GM19025 (cell line): ENCODE measurements around the gene LIMS3.
"Not testable (repeated sequence)": the region's sequence is repeated elsewhere in the genome, so short reads cannot be mapped to it uniquely, and the experiment has no call there.

Experiments
- ATAC-seq: cut with Tn5 transposase; IDR thresholded peaks from one replicate; pipeline ENCODE4 v1.9.1; 2021; ENCODE audit warnings: mild to moderate bottlenecking, low read depth, moderate library complexity; ENCODE audit not compliant: unreplicated experiment

Gene LIMS3, protein sequence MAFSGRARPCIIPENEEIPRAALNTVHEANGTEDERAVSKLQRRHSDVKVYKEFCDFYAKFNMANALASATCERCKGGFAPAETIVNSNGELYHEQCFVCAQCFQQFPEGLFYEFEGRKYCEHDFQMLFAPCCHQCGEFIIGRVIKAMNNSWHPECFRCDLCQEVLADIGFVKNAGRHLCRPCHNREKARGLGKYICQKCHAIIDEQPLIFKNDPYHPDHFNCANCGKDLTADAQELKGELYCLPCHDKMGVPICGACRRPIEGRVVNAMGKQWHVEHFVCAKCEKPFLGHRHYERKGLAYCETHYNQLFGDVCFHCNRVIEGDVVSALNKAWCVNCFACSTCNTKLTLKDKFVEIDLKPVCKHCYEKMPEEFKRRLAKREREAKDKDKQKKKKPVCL

DNA sequence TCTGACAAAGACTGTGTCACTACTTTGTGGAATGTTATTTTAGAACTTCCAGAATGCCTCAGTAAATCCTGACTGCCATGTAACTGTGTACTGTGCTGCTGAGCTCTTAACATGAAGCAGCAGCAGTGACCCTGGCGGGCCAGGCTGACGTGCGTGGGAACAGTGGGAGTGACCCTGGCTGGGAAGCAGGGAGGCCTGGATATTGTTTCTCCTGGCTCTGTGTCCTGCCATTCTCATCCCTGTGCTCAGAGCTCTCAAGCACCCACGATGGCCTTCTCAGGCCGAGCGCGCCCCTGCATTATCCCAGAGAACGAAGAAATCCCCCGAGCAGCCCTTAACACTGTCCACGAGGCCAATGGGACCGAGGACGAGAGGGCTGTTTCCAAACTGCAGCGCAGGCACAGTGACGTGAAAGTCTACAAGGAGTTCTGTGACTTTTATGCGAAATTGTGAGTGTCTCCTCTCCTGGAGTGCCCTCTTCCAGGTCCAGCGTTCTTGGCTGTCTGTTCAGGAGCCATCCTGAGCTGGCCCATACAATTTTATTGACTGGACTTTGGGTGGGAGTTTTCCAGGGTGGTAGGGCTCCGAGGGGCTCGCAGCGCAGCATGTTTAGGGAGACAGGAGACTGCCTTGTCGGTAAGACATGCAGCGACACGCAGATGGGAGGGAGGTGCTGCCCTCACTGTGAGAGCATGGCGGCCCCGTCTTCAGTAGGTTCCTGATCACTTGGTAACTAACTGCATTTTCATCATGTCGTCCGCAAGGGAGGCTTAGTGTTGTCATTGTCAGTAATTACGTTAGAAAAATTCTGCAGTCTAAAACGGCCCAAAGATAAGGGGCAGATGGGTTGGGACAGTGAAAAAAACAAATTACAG lies at the start of gene LIMS3:
Gene LIMS3 (plus strand): TSS at position 227 of the 875 bp plus-strand sequence. CDS start 41 bp downstream, at position 268.
- ATAC-seq, result not testable (repeated sequence)

DNA sequence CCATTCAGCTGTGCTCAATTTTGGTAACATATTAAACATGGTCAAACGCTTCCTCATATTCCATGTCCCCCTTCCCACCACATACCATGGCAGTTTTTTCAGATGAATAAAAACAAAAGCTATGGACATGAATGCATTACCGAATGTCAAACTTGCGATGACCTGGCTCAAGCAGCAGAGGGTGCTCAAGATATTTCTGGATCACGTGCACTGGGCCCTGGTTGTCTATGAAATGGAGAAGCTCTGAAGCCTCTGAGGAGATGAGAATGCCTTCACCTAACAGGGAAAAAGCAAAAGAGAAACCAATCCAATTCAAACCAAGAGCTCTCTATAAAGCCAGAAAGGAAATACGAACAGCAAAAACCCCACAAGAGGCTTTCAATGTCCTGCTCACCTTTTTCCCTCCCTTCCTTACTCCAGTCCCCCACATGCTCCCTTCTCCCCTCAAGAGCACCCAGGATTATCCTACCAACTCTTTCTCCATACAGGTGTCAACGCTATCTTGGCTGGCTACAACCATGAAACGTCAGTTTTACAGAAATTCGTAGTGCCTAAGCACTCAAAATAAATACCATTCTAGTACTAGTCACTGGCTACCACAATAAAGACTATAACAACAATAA lies 27.2 kb upstream of the LIMS3 start:
- ATAC-seq, result peak; percentile 70

DNA sequence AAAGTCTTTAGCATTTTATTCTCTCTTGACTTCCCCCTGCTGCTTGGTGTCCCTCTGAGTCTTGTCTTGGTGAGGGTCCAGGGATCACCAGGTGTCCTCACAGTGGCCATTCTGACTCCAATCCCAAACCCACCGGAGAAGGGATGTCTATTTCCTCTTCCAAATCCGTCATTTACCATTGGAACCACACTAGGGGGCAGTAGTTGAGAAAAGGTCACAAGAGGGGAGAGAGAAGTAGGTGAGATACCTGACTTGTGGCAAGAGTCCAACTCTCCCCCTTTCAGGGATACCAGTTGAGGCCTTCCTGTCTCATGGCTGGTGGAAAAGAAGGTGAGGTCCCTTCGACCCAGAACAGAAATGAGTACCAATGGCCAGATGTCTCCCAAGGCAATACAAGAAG lies 21.9 kb upstream of the LIMS3 start:
- not testable (repeated sequence) for ATAC-seq

DNA sequence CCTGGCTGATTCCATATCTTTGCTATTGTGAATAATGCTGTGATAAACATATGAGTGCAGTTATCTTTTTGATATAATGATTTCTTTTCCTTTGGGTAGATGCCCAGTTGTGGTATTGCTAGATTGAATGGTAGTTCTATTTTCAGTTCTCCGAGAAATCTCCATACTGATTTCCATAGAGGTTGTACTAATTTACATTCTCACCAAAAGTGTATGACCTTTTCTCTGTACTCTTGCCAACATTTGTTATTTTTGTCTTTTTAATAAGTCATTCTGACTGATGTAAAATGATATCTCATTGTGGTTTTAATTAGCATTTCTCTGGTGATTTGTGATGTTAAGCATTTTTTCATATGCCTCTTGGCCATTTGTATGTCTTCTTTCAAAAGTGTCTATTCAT lies 16.4 kb upstream of the LIMS3 start:
- ATAC-seq, result not testable (repeated sequence)

DNA sequence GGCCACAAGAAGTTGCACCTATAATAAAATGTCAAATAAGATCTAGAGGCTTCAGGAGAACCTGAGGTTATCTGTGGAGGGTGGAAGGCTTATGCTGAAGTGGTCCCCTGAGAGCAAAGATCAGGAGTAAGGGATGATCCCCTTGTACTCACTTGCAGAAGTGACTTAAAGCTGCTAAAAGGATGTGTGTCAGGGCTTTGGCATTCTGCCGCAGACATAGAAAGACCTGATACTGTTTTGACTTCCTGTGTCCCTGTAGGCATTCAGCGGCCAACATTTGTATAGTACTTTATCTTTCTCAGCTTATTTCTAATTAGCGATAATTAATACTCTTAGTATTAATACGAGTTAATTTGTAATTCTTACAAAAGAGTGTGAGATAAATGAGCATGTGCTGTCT lies 10.1 kb upstream of the LIMS3 start:
- not testable (repeated sequence) for ATAC-seq

DNA sequence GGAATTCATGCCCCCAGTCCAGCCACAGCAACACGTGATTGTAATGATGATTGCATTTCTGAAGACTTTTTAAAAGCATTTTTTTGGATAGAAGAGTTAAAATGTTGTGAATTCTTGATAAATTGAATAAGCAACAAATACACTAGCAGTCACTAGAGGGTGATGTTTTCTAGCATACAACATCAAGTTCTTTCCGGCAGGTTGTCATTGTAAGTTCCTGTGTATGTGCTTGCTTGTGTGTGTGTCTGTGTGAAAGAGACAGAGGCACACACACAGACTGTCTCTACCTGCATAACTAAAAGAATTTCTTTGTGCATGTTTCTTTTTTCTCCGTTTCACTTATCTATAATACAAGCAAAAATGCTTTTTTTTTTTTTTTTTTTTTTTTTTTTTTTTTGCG lies 8.6 kb upstream of the LIMS3 start:
- ATAC-seq, result not testable (repeated sequence)

DNA sequence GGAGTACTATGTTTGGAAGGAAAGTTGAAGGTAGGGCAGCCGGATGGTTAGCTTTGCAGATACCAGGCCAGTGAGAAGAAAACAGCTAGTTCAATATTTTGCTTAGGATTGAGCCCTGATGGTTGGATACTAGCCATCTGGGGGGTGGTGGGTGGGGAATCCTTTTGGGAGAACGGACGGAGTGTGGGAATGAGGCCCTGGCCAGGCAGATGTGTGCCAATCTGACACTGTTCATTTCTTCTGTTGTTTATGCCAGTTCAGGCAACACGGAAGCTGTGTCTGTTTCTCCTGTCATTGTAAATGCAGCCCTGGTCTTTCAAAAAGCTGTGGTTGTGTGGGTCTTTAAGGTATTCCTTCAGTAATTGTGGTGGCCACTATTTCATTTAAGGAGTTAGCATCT lies 7.5 kb upstream of the LIMS3 start:
- ATAC-seq, result not testable (repeated sequence)

DNA sequence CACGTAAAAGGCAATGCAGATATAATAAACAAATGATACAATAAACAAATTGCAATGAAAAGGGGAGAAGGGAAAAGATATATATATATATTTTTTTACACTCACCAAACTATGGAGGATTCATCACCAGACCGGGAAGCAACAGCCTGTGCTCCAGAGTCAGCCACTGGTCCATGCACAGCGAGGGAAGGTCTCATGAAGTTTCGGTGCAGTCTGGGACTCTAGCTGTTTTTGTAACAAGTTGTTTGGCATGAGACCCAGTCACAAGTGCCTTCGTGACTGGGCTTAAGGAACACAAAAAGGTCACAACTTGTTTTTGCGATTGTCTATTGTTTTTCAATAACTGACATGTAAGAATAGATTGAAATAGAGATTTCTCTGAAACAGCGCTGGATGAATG lies 4.8 kb upstream of the LIMS3 start:
- ATAC-seq, result not testable (repeated sequence)

DNA sequence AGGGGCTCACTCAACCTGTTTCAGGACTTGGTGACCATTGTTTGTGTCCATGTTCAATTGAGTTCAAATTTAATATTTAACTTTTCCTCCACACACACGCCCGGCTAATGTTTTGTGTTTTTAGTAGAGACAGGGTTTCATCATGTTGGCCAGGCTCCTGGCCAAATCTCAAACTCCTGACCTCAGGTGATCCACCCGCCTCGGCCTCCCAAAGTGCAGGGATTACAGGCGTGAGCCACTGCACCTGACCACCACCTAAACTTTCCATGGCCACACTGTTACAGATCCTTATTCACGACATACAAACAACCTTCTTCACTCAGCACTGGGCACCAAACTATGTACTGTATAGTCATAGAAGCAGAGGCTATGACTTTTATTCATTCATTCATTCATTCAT lies 4.3 kb upstream of the LIMS3 start:
- ATAC-seq, result not testable (repeated sequence)

DNA sequence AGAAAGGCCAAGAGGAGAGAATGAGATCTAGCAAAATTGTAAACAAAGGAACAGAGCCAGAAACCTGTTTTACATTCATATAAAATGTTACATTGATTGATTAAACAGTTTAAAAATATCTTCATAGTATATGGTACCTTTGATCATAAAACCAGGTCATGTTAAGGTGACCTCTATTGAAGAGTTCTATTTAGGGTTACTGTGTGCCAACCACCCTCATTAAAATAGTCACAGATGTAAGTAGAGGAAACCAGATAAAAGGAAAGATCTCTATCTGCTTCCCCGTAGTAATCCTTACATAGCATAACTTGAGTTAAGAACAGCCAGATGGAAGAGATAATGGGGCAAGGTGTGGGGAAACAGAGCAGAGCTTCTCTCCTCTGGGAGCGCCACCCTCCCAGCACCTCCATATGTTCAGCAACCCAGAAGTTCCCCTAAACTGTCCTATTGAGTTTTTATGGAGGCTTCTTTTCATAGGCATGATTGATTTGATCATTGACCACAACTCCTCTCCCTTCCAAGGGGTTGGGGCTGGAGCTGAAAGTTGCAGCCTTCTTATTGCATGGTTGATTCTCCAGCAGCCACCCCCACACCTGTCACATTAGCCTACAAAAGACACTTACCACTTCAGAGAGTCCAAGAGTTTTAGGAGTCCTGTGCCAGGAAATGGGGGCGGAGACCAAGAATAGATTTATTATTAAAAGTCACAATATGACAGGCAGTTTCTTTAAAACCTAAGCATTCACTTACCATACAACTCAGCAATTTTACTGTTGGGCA lies 3.2 kb upstream of the LIMS3 start:
- ATAC-seq, result not testable (repeated sequence)

DNA sequence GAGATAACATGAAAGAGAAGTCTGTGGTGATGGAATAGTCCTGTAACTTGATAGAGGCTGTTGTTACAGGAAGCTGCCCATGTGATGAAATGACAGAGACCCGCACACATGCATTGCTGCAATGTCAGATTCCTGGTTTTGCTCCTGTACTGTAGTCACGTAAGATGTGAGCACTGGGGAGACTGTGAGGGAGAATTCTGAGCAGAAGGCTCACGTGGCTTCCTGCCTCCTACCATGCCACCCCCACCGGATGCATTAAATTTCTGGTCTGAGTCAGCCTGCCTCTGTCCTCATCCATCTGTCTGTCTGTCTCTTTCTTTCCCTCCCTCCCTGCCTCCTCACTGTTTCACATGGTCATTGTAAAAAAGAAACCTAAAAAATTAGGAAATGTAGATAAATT lies 2.3 kb upstream of the LIMS3 start:
- peak; percentile 94 for ATAC-seq

DNA sequence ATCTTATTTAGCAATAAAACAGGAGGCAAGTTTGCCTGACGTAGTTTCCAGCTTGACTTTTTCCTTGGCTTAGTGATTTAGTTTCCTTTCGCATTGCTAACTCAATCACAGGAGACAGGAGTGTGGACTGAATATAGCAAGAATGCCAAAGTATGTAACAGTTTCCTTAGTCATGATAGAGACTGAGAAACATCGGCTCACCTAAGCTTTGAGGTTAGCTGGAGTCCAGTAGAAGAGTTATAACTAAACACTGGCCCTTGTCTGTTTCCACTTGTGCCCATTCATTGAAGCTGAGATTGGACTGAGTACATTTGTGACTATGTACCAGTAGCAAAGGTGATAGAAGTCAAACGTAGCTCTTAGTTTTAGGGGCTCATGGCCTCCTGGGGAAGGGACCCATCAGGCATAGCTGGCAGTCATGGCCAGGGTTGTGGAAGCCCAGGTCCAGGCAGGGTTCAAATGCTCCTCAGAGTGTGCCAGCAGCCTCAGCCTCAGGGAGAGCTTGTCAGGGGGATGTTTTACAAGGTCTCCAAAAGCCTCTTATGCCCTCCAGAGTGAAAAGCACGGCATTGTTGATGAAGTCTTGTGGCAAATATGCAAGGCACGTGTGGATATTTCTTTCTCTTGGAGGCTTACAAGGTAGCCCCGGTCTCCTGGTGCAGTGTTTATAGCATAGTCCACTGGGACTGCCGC lies 573 bp upstream of the LIMS3 start:
- ATAC-seq, result not testable (repeated sequence)

DNA sequence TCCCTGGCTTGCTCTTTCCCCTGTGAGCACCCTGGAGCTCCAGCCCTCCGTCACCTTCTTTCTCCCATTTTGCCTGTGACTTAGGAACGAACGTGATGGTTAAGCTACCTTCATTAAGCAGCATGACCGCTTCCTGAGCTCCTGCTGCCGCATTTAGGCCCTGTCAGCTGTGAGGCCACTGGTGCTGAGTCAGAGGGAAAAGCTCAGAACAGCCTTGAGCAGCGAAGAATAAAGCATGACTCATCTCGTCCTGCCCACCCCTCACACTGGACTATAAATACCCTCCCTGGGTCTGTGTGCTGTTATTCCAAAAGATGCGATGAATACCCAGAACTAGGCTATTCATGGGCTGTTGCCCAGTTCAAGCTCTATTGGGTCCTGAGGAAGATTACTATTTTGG lies 7.3 kb downstream of the LIMS3 start:
- ATAC-seq, result not testable (repeated sequence)

DNA sequence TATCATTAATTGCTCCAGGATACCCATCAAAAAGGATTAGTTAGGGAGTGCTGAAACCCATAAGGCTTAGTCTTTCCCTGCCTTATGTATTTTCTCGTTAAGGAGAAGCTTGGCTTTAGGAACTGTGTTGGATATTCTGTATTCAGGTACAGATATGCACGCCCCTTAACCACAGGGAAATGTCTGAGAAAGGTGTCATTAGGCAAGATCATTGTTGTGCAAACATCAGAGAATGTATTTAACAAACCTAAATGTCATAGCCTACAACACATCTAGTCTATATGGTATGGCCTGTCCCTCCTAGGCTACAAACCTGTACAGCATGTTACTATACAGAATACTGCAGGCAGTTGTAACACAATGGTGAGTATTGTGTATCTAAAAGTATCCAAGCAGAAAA lies 10.1 kb downstream of the LIMS3 start:
- not testable (repeated sequence) for ATAC-seq

DNA sequence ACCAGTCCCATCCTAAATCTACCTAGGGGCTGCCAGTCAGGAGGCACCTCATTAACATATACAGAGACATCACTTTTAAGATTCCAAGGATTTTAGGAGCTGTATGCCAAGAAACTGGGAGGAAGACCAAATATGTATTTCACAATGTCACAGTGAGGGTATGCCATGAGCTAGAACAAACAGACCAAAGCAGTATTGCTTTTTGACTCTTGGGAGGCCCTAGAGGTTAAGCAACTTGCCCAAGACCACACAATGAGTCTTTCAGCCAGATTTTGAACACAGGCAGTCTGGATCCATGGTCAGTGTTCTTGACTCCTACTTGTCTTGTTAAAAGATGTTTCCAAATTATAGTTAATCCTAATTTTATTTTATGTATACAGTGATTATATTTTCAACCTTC lies 12.3 kb downstream of the LIMS3 start:
- not testable (repeated sequence) for ATAC-seq

DNA sequence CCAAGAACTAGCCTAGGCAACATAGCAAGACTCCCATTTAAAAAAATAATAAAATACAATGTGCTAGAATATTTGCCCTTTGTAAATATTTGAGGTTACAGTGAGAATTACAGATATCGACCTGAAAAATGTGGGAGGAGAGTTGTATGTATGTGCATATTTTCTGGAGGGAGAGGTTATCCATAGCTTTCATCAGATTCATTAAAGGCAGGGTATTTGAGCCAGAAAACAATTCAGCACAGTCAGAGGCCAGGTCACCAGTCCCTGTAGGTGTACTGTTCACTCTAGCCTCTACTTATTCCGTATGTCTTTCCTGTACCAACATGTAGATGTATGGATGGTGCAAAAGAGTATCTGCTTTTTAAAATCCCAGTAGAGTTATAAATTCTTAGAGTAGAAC lies 15.4 kb downstream of the LIMS3 start:
- ATAC-seq, result not testable (repeated sequence)

DNA sequence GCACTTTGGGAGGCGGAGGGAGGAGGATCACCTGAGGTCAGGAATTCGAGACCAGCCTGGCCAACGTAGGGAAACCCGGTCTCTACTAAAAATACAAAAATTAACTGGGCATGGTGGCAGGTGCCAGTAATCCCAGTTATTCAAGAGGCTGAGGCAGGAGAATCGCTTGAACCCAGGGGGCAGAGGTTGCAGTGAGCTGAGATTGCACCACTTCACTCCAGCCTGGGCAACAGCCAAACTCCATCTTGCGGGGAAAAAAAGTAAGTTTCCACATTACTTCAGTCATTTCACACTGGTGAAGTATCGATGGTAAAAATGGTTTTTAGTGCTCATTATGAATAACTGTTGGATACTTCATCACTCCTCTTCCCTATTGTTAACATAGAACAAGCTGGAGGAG lies 16.1 kb downstream of the LIMS3 start:
- ATAC-seq, result not testable (repeated sequence)

DNA sequence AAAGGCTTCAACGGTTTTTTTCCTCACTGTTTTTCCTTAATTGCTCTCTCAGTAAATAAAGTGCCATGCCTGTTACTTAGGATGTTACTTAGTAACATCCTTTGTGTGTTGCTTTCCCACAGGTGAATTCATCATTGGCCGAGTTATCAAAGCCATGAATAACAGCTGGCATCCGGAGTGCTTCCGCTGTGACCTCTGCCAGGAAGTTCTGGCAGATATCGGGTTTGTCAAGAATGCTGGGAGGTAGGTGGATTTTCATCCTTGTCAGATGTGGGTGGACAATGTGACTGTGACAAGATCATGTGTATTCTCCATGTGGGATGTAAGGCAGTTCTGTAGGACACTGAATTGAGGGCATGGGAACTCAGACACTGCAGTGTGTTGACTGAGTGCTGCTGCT lies 17.3 kb downstream of the LIMS3 start:
- ATAC-seq, result not testable (repeated sequence)

DNA sequence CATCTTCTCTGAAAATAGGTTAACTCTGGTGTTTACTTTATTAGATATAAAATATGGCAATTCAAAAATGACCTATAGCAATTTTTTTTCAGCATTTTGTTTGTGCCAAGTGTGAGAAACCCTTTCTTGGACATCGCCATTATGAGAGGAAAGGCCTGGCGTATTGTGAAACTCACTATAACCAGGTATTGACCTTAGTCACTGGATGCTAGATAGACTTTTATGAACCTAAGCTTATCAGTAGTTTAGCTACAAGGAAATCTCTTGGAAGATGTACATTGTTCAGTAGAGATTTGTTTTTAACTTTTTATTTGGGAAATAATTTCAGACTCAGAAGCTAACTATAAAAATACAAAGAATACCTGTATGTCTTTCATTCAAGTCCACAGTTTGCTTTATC lies 21.7 kb downstream of the LIMS3 start:
- not testable (repeated sequence) for ATAC-seq
